ENCODE measurements around the gene PAXIP1. TPM values are rescaled to one million over a fixed set of nuclear protein-coding genes. Genes with fewer than 3 reads are reported as not detected.

The PAXIP1 gene
- total and polyA plus RNA-seq, 2 experiments from 2014 or later = 12.5 to 36.9 TPM

DNA sequence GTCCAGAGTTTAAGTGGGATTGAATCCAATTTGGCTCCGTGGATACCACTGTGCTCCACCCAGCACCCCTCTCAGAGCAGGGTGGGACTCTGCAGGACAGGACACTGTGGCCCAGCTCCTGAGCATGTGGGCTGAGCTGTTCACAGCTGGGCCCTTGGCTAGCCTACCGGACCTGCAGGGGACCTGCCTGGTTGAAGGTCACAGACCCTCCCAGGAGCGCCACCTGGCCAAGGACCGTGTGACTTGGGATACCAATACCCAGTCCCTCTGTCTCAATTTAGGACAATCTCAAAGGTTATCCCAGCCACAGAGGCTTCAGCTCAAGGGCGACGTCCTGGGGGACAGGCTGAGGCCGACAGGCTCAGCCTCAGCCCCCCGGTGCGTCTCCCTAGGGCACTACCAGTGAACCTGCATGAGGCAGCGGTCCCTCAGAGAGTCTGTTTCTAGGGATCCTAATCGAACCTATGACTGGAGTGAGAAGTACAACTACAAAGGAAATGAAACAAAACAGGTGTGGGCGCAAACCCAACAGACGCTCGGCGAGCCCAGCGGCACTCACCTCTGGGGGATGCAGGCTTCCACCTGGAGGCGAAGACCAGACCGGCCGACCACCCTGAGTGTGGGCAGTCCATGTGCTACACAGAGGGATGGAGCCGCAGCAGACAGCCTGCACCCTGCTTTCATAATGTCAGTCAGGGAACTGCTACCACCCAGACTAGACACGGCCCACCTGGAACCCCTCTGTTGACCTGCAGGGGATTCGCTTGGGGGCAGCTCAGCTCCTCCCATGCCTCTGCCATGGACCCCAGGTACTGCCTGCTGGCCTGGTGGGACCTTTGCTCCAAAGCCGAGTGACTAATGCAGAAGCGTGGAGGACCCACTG lies 103.7 kb downstream of the PAXIP1 start (continued):
- TF ChIP-seq ZNF462 (CRISPR knock-in tag; IDR thresholded peaks at IDR 0.05) = no peak

DNA sequence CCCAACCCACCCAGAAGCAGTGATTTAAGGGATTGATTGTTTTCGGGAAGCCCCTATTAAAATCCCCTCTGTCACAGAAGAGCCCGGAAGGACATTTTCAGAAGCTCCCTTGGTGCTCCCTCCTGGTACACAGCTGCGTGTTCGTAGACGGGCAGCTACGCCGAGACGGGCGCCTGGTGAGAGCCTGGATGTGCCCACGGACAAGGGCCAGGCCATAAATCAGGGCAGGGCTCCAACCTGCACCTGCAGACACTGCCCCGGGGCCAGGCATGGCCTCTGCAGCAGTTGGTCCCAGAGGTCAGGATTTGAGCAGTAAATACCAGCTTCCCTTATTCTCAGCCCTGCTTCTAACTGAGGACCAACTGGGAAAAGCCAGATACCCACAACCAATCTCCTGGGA lies 106.8 kb downstream of the PAXIP1 start:
- no peaks in the 10 kb centered on the region for H3K36me3 Mint-ChIP-seq (ENCODE audit: low read depth)
- Histone ChIP-seq H3K4me3 (no peak overlapping the region), H2AFZ (no peak overlapping the region), H3F3A (replicated peaks; ENCODE audit: low read depth) (no peaks in the 10 kb centered on the region), H3K4me2 (no peak overlapping the region), H3K27ac (ENCODE audit: low read depth) (no peak overlapping the region), H3K27me3 (ENCODE audit: insufficient read depth) (no peaks in the 10 kb centered on the region), H3K36me3 (ENCODE audit: insufficient read depth) (no peaks in the 10 kb centered on the region), H3K4me1 (ENCODE audit: insufficient read depth) (no peaks in the 10 kb centered on the region), H4K20me1 (replicated peaks; ENCODE audit: insufficient read depth) (no peaks in the 10 kb centered on the region), H3K9me2 (ENCODE audit: insufficient read depth) (no peaks in the 10 kb centered on the region), H3K79me2 (replicated peaks; ENCODE audit: insufficient read depth) (no peaks in the 10 kb centered on the region)
- H3K27me3 Mint-ChIP-seq (ENCODE audit: insufficient read depth, low read depth, poor library complexity) = peaks cover 2% of the 10 kb centered on the region
- ATAC-seq = no peak
- H3K4me1 Mint-ChIP-seq = no peaks in the 10 kb centered on the region; the same call in 2 of the 3 replicates
- TF ChIP-seq EZH2 (IDR thresholded peaks at IDR 0.05; ENCODE audit: low read depth, unreplicated experiment) = no peak
- TF ChIP-seq POLR2AphosphoS5 (IDR thresholded peaks at IDR 0.05; ENCODE audit: low read depth) = no peak
- no peak for TF ChIP-seq EZH2phosphoT487 (IDR thresholded peaks at IDR 0.05; ENCODE audit: unreplicated experiment)
- no peak for TF ChIP-seq ZNF331 (CRISPR knock-in tag; IDR thresholded peaks at IDR 0.05; ENCODE audit: low read depth)
- no peak for TF ChIP-seq STAT1 (IDR thresholded peaks at IDR 0.05; ENCODE audit: unreplicated experiment)
- TF ChIP-seq, protein P1, sequence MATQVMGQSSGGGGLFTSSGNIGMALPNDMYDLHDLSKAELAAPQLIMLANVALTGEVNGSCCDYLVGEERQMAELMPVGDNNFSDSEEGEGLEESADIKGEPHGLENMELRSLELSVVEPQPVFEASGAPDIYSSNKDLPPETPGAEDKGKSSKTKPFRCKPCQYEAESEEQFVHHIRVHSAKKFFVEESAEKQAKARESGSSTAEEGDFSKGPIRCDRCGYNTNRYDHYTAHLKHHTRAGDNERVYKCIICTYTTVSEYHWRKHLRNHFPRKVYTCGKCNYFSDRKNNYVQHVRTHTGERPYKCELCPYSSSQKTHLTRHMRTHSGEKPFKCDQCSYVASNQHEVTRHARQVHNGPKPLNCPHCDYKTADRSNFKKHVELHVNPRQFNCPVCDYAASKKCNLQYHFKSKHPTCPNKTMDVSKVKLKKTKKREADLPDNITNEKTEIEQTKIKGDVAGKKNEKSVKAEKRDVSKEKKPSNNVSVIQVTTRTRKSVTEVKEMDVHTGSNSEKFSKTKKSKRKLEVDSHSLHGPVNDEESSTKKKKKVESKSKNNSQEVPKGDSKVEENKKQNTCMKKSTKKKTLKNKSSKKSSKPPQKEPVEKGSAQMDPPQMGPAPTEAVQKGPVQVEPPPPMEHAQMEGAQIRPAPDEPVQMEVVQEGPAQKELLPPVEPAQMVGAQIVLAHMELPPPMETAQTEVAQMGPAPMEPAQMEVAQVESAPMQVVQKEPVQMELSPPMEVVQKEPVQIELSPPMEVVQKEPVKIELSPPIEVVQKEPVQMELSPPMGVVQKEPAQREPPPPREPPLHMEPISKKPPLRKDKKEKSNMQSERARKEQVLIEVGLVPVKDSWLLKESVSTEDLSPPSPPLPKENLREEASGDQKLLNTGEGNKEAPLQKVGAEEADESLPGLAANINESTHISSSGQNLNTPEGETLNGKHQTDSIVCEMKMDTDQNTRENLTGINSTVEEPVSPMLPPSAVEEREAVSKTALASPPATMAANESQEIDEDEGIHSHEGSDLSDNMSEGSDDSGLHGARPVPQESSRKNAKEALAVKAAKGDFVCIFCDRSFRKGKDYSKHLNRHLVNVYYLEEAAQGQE (IDR thresholded peaks at IDR 0.05; ENCODE audit: unreplicated experiment) = no peak
- TF ChIP-seq ETS1 (IDR thresholded peaks at IDR 0.05) = no peak
- no peak for TF ChIP-seq NANOG (IDR thresholded peaks at IDR 0.05; ENCODE audit: borderline replicate concordance)
- TF ChIP-seq, protein P2, sequence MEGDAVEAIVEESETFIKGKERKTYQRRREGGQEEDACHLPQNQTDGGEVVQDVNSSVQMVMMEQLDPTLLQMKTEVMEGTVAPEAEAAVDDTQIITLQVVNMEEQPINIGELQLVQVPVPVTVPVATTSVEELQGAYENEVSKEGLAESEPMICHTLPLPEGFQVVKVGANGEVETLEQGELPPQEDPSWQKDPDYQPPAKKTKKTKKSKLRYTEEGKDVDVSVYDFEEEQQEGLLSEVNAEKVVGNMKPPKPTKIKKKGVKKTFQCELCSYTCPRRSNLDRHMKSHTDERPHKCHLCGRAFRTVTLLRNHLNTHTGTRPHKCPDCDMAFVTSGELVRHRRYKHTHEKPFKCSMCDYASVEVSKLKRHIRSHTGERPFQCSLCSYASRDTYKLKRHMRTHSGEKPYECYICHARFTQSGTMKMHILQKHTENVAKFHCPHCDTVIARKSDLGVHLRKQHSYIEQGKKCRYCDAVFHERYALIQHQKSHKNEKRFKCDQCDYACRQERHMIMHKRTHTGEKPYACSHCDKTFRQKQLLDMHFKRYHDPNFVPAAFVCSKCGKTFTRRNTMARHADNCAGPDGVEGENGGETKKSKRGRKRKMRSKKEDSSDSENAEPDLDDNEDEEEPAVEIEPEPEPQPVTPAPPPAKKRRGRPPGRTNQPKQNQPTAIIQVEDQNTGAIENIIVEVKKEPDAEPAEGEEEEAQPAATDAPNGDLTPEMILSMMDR (conservative IDR thresholded peaks at IDR 0.05; ENCODE audit: low read depth in 2 of 2) = no peak
- no peak overlapping the region for H3K27ac Mint-ChIP-seq
- DNase-seq (ENCODE audit: low spot score) = no peak
- no peak overlapping the region for H3K4me3 Mint-ChIP-seq
- H3K9me3 Mint-ChIP-seq = no peaks in the 10 kb centered on the region

Measured in GM23338 (cell line).